Fibroblast of the aortic adventitia (primary cell): ENCODE measurements around the gene CPA1. TPM values are rescaled to one million over a fixed set of nuclear protein-coding genes. Genes with fewer than 3 reads are reported as not detected.
A peak's percentile ranks its signal among the peaks of the same experiment; 100 is the strongest.

Experiments used
- DNase-seq: peaks from one replicate; pipeline ENCODE4 v3.0.0-alpha.2; 2010; ENCODE audit warnings: low read depth
- H3K4me3 ChIP-seq: 2 replicates; pipeline ENCODE4 v1.5.1; 2011; ENCODE audit warnings: low read depth, mild to moderate bottlenecking, control low read depth, low read length, moderate library complexity
- total RNA-seq: library from RNA; depleted of rRNA; stranded (reverse); fragments of >200 nt; gene quantifications from 2 replicates; pipeline ENCODE4 v1.2.3, GENCODE V29; 2012; ENCODE audit warnings: low replicate concordance
- TF ChIP-seq, protein P1 (sequence below): IDR thresholded peaks from 2 replicates; pipeline ENCODE4 v1.5.1; 2011; ENCODE audit warnings: mild to moderate bottlenecking, low read length, control low read depth, inconsistent platforms; ENCODE audit not compliant: insufficient read depth

The CPA1 gene
- total RNA-seq, 1 donor = 0.45 TPM

- H3K4me3 ChIP-seq = no peak overlapping the region
- no peak for DNase-seq
- TF ChIP-seq, protein P1, sequence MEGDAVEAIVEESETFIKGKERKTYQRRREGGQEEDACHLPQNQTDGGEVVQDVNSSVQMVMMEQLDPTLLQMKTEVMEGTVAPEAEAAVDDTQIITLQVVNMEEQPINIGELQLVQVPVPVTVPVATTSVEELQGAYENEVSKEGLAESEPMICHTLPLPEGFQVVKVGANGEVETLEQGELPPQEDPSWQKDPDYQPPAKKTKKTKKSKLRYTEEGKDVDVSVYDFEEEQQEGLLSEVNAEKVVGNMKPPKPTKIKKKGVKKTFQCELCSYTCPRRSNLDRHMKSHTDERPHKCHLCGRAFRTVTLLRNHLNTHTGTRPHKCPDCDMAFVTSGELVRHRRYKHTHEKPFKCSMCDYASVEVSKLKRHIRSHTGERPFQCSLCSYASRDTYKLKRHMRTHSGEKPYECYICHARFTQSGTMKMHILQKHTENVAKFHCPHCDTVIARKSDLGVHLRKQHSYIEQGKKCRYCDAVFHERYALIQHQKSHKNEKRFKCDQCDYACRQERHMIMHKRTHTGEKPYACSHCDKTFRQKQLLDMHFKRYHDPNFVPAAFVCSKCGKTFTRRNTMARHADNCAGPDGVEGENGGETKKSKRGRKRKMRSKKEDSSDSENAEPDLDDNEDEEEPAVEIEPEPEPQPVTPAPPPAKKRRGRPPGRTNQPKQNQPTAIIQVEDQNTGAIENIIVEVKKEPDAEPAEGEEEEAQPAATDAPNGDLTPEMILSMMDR = no peak
Observed at GRCh38 chr7:130387628-130388403, 7.5 kb downstream of the CPA1 start.

DNA sequence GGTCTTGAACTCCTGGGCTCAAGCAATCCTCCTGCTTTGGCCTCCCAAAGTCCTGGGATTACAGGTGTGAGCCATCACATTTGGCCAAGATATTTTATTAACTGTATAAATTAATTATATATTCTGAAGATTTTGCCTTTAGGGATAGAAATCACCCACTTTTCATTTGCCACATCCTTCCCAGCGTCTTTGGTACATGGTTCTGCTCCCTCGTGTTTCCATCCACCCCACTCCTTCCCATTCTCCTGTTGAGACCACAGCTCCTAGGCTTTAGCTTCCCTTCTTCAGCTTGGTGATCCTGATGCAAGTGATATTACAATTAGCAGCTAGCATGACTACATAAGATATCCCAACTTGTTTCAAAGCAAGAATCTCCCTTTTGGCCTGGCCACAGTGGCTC lies 8.4 kb downstream of the CPA1 start:
- DNase-seq = no peak
- TF ChIP-seq, protein P1 = no peak
- no peak overlapping the region for H3K4me3 ChIP-seq

- H3K4me3 ChIP-seq = no peak overlapping the region
- no peak for DNase-seq
- TF ChIP-seq, protein P1 = no peak
Observed at GRCh38 chr7:130390486-130390885, 10.2 kb downstream of the CPA1 start.

- TF ChIP-seq, protein P1 = no peak
- no peak overlapping the region for H3K4me3 ChIP-seq
- DNase-seq = peak; percentile 91
Observed at GRCh38 chr7:130393101-130393561, 12.8 kb downstream of the CPA1 start.

DNA sequence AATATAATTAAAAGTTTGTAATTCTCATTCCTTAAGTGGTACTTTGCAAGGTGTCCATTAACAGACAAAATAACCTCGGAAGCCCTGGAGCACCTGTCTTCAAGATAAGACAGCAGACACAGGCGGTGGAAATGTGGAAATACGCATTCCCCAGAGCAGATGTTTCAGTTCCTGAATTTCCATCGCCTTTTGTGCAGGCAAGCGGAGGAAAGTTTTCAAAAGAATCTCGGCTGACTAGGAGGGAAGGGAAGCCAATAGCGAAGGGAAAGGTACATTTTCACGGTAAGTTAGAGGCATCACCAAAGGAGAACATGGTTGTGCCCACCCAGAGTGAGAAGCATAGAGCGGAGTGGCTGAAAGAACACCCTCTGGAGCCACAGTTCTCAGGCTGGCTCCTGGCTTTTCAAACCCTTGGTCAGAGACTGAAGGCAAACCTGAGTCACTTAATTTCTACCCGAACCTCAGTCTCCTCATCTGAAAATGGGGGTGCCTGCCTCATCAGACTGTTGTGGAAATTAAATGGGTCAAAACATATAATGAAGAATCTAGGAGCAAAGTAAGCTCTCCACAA lies 13.6 kb downstream of the CPA1 start:
- no peak overlapping the region for H3K4me3 ChIP-seq
- DNase-seq = no peak
- TF ChIP-seq, protein P1 = no peak

DNA sequence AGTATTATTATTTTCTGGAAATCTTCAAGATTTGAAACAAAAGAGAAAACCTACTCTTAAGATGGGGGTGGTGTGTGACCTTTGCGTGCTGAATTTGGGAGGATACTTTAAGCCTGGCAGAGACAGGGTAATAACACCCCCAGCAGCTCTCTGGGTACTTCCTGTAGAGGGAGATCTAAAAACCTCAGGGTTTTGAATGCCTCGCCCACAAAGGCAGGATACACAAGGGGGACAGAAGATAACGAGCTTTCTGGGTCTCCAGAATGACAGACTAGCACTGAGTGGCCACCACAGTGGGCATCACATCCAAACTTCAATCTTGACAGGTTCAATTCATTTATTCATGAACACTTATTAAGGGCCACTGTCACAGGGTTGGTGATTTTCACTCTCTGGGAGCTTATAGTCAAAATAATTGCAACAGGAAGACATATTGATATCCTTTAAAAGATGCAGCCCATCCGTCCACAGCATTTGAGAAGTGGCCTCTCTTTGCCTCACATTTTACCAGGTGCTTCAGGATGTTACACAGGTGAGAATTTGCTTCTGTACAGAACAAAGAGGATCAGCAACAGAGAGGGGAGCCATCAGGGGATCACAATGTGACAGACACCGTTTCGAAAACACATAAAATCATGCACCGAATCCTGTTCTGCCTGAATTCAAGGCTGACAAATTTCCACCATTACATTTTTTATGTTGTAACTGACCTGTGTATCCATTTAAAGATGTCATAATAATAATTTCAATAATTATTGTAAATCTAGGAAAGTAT lies 14.3 kb downstream of the CPA1 start:
- TF ChIP-seq, protein P1 = no peak
- DNase-seq = no peak
- H3K4me3 ChIP-seq = no peak overlapping the region
